HG02610 (cell line): Measurements from ENCODE around the gene HENMT1.
"Not testable (repeated sequence)": the region's sequence is repeated elsewhere in the genome, so short reads cannot be mapped to it uniquely, and the experiment has no call there.

Experiments used
- ATAC-seq: cut with Tn5 transposase; IDR thresholded peaks from one replicate; pipeline ENCODE4 v1.9.1; 2021; ENCODE audit warnings: mild to moderate bottlenecking, moderate library complexity; ENCODE audit not compliant: unreplicated experiment

Gene HENMT1

DNA sequence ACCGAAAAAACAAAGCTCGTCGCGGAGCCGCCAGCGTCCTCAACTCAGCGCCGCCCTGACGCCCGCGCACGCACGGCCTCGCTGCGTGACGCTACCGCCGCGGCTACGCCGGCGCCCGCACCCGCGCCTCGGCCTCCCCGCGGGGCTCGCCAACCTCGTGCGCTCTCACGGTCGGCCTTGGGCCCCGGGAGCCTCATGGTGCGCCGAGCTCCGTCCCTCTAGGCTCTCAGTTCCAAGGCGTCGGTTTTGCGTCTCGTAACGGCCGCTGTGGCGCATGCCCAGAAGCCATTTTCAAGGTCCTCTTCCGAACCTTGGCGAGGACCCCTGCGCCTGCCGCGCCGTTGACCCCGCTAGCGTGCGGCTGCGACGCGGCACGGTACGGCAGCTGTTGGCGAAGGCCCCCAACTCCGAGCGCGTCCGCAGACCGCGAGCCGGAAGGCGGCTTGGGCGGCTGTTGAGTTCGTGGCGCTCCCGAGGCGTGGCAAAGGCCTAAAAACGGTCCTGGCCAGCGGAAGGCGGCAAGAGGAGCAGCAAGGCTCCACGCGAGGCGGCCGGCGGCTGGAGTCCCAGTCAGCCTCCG is at the start of gene HENMT1:
Gene HENMT1 (minus strand): TSS at position 64 of the 580 bp plus-strand sequence. CDS start 1,209 bp downstream, outside the sequence.
- ATAC-seq, result peak; percentile 86

GRCh38 chr1:108708691-108709660 is 48.1 kb upstream of the HENMT1 start:
- ATAC-seq, result no peak

DNA sequence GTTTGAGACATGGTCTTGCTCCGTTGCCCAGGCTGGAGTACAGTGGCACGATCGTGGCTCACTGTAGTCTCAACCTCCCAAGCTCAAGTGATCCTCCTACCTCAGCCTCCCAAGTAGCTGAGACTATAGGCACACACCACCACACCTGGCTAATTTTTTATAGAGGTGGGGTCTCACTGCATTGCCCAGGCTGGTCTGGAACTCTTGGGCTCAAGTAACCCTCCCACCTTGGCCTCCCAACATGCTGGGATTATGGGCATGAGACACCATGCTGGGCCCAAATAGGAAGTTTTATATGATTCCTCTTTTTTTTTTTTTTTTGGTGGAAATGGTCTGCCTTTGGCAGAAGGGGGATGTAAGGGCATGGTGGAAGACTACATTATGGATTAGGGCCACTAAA is 45.8 kb upstream of the HENMT1 start:
- ATAC-seq, result no peak

DNA sequence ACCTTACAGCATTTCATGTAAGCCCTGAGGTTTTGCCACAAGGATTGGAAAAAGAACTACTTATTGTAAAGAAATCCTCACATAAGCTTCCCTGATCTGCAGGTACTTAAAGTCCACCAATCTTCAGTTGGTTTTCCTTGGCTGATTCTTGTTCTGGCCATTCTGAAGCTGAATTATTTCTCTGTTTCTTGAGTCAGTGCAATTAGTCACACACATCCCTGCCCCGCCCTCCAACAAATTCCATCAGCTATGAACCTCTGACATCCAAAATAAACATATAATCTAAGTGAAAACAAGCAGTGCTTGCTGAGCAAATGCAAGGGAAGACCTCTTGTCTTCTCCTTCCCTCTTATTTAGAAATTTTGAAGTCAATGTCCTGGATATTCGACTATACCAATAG is 43.6 kb upstream of the HENMT1 start:
- ATAC-seq, result no peak

DNA sequence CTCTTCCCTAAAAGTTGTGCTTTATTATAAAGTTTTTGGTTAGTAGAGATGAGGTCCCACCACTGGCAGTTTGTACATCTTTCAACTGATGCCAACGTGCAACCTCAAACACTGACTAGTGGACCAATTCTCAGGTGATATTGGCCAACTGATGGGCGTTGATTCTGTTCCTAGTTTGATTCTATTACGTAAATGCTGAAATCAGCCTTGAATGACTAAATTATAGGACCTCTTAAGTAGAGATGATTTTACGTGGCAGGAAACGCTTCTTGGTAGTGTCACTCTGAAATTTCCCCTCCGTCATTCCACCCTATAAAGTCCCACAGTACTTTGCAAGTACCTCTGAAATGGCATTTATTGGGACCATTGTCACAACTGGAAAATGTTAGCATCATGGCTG is 43.0 kb upstream of the HENMT1 start:
- ATAC-seq, result no peak

DNA sequence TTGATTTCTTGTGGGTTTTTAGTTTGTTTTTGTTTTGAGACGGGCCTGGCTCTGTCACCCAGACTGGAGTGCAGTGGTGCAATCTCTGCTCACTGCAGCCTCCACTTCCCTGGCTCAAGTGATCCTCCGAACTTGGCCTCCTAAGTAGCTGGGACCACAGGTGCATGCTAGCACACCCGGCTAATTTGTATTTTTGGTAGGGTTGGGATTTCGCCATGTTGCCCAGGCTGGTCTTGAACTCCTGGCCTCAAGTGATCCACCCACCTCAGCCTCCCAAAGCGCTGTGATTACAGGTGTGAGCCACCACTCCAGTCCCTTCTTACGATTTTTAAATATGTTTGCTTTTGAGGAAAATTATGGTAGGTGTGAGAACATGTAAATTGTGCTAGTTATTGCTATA is 41.2 kb upstream of the HENMT1 start:
- not testable (repeated sequence) for ATAC-seq

DNA sequence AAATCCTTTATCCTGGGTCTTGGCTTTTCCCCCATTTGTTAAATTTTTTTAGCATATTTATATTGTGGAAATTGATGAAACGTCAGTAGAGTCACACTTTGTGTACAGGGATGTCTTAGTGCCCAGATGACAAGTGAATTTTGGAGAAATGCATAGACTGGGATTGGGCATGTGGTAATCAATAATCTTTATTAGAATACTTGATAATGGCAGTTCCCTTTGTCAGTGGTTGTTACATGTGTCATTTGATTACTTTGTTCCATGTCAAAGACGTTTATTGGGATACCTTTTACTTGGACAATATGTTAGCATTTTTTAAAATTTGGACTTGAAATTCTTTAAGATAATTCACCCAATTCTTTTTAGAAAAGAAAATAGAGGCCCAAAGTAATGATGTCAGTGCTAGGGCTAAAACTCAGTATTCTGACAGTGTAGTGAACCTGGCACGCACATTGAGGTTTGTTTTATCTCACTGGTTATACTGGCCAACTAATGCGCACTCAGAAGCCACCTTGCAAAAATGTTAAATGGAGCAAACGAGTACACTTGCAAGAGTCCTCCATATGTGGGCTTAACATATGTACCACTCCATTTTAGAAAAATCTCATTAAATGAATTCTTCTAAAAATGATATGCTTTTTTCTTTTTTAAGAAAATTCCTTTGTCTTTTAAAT is 40.4 kb upstream of the HENMT1 start:
- no peak for ATAC-seq

- no peak for ATAC-seq
These were observed 38.8 kb upstream of the HENMT1 start for GRCh38 chr1:108699375-108700332.

DNA sequence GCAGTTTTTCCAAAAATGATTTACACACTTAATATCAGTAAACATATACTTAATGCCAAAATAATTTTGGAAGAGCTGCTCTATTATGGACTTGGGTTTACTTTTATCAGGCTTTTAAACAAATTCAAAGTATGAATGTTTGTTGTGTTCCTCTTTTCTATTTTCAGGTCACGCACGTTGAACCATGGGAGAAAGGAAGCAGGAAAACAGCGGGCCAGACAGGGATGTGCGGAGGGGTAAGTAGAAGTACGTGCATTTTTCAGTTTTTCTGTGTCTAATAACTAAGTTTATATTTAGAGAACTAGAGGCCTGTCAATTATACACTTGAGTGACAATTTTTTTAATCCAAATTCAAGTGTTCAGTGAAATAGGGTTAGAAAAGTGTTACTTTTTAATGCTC is 34.6 kb upstream of the HENMT1 start:
- ATAC-seq, result no peak

DNA sequence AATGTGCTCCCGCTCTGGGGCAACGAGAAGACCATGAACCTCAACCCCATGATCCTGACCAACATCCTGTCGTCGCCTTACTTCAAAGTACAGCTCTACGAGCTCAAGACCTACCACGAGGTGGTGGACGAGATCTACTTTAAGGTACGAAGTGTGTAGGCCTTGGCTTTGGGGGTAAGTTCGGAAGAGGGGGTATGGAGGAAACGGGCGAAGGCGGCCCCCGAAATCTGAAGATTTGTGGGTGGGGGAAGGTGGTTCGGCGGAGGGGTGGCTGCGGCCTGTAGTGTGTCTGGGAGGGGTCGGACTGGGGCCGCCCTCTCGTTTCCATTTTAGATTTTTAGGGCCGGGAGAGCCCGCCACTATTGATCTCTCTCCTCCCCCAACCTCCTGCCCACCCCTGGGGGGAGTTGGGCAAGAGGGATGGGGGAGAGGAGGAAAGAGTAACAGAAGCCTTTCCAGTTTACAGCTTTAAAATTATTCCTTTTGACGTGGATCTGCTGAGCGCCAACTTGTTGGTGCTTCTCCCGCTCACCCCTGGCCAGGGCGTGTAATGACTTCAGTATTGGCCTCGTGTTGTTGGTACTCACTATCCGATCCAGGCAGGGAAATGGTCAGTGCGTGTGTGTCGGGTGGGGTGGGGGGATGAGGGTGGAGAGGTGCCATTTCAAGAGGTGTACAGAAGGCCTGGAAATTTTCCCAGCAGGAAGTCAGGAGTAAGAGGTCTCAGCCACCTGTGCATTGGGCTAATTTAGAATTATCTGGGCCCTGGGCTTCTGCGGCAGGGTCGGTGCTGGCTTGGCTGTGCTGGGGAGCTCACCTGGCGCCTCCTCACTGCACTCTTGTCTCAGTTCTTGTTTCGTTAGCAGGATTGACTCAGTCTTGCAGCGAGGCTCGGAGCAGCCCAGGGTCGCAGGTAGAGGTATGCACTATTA is 32.1 kb upstream of the HENMT1 start:
- ATAC-seq, result peak; percentile 66

- ATAC-seq, result peak; percentile 93
These were observed 31.2 kb upstream of the HENMT1 start, which contains the start of gene PRPF38B for GRCh38 chr1:108691942-108692723. PRPF38B (plus strand) TSS chr1:108692310; CDS start chr1:108692592, 282 bp downstream.

GRCh38 chr1:108691128-108691941 is 30.4 kb upstream of the HENMT1 start:
- ATAC-seq, result no peak

DNA sequence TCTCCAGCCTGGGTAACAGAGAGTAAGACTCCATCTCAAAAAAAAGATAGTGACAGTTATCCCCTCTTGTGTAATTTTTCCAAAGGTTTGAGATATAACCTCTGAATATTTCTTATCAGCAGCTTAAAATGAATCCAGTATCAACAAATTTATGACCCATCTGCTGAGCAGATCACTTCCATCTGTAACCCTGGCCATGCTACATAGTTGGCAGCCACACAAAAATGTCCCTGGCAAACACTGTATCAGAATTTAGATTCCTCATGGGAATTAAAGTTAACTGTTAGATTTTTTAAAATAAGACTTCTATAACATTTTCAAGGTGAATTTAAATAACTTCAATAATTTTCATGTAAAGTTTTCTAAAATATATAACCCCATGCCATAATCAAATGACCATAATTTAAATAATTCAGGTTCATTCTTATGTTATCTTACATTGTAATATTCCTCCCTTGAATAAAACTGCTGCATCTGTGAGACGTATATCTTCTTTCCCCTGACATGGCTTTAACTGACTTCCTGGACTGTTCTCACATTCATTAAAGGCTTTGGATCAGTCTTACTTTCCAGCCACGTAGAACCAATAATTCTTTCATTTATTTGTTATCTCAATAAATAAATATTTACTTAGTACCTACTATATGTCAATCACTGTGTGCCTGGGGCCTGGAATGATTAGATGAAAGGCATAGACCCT is 25.9 kb upstream of the HENMT1 start:
- ATAC-seq, result no peak

- no peak for ATAC-seq
These were observed 24.6 kb upstream of the HENMT1 start for GRCh38 chr1:108685529-108685928.

GRCh38 chr1:108681701-108682100 is 20.8 kb upstream of the HENMT1 start:
- ATAC-seq, result not testable (repeated sequence)

GRCh38 chr1:108679586-108680213 is 18.8 kb upstream of the HENMT1 start:
- ATAC-seq, result no peak

- no peak for ATAC-seq
These were observed 17.8 kb upstream of the HENMT1 start for GRCh38 chr1:108678706-108679105.
